ENCODE measurements around the gene MBTD1. TPM values are rescaled to one million over a fixed set of nuclear protein-coding genes. Genes with fewer than 3 reads are reported as not detected.

MBTD1 gene
- total and polyA plus RNA-seq, 11 donors: 3.4 to 9.8 (median 5.8) TPM

DNA sequence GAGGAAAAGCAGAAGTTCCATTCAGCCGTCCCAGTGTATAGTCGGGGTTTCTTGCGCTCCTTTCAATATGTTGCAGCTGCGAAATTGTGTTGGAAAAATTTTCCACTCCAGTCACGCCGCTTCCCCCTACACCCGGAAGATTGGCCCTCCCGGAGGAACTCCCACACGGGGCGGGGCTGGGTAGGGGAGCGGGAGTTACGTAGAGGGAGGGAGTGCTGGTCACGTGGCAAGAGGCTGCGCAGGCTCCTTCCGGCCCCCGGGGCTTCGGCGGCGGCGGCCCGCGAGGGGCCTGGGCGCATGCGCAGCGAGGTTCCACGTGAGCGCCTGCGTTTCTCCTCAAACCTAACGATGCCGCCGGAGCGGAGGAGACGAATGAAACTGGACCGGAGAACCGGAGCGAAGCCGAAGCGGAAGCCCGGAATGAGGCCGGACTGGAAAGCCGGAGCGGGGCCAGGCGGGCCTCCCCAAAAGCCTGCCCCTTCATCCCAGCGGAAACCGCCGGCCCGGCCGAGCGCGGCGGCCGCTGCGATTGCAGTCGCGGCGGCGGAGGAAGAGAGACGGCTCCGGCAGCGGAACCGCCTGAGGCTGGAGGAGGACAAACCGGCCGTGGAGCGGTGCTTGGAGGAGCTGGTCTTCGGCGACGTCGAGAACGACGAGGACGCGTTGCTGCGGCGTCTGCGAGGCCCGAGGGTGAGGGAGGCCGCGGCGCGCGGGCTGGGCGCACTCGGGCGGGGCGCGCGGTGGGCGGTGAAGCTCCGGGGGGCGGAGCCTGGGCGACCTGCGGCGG is 581 bp upstream of the MBTD1 start, which contains the start of gene UTP18:
UTP18 (plus strand) TSS at position 310 of the 787 bp plus-strand sequence; CDS start at position 349, 39 bp downstream.
- Histone ChIP-seq H3K9me3 (no peaks in the 10 kb centered on the region), H3K27ac (peak within 1 kb of the TSS; percentile 90 to 99 (median 96)), H3K4me1 (peaks cover 6 to 59% (median 43%) of the 10 kb centered on the region in 12 donors), H3K4me3 (peak within 1 kb of the TSS; percentile 70 to 100 (median 90)), H3K27me3 (no peaks in the 10 kb centered on the region), H3K36me3 (peaks cover 0 to 56% (median 31%) of the 10 kb centered on the region in 9 donors)
- WGBS, 4 donors: 0 to 1% (median 1%) methylated on average over 15 to 93 of the region's 93 CpGs
- intact Hi-C loops (cut with DNase I): no loop called here
- DNase-seq: peak; percentile 98 to 99 (median 98)
- ATAC-seq: peak; percentile 95 to 99 (median 97)
- TF ChIP-seq, protein P1, sequence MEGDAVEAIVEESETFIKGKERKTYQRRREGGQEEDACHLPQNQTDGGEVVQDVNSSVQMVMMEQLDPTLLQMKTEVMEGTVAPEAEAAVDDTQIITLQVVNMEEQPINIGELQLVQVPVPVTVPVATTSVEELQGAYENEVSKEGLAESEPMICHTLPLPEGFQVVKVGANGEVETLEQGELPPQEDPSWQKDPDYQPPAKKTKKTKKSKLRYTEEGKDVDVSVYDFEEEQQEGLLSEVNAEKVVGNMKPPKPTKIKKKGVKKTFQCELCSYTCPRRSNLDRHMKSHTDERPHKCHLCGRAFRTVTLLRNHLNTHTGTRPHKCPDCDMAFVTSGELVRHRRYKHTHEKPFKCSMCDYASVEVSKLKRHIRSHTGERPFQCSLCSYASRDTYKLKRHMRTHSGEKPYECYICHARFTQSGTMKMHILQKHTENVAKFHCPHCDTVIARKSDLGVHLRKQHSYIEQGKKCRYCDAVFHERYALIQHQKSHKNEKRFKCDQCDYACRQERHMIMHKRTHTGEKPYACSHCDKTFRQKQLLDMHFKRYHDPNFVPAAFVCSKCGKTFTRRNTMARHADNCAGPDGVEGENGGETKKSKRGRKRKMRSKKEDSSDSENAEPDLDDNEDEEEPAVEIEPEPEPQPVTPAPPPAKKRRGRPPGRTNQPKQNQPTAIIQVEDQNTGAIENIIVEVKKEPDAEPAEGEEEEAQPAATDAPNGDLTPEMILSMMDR (IDR thresholded peaks at IDR 0.05): no peak
- TF ChIP-seq POLR2A (IDR thresholded peaks at IDR 0.05): peak in 1 of 2 donors; percentile 51

DNA sequence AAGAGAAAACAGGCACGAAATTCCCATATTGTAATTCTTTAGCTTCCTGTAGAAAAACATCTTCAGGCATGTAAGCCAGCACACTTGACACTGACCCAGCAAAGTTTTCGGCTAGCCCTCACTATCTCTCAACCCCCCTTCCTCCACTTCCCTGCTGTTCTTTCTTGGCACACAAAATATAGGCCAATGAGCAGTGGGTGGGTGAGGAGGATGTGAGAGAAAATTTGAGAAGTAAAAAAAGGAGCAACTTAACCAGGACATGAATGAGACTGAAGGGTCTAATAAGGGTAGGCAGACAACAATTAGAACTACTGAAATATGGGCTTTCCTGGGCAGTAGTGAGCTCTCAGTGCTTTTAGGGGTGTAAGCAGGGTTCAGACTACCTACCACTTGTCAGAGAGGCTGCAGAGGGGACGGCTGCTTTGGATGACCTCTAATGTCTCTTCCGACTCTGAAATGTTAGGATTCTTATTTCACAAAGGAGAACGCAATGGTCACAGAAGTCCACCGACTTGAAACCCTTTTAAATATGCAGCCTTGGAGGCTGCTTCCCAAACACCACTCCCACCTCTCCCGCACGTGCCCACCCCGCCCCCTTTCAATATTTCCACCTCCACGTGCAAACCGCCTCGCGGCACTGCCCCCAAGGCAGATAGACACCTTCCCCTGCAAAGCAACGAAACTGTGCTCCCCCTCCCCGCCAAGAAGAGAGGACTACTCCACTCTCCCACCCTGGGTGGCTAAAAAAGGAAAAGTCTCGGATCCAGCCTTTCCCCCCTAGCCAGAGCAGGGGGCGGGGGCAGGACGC is 889 bp downstream of the MBTD1 start:
- H3K27me3 ChIP-seq: no peaks in the 10 kb centered on the region
- H3K9me3 ChIP-seq: no peaks in the 10 kb centered on the region
- DNase-seq (peak in 3 of 5 donors; percentile 11 to 31 (median 21)), ATAC-seq (no peak)
- intact Hi-C loops (cut with DNase I): no loop called here
- TF ChIP-seq, protein P1 (IDR thresholded peaks at IDR 0.05): no peak
- no peak for TF ChIP-seq POLR2A (IDR thresholded peaks at IDR 0.05)
- 1 to 2% (median 1%) methylated on average over 15 to 18 of the region's 18 CpGs for WGBS, 4 donors
- H3K4me1 ChIP-seq: peaks cover 6 to 71% (median 47%) of the 10 kb centered on the region in 12 donors
- H3K4me3 ChIP-seq: peak overlapping the region; percentile 70 to 100 (median 90)
- peaks cover 0 to 56% (median 31%) of the 10 kb centered on the region in 9 donors for H3K36me3 ChIP-seq
- H3K27ac ChIP-seq: peak overlapping the region; percentile 90 to 99 (median 96)

DNA sequence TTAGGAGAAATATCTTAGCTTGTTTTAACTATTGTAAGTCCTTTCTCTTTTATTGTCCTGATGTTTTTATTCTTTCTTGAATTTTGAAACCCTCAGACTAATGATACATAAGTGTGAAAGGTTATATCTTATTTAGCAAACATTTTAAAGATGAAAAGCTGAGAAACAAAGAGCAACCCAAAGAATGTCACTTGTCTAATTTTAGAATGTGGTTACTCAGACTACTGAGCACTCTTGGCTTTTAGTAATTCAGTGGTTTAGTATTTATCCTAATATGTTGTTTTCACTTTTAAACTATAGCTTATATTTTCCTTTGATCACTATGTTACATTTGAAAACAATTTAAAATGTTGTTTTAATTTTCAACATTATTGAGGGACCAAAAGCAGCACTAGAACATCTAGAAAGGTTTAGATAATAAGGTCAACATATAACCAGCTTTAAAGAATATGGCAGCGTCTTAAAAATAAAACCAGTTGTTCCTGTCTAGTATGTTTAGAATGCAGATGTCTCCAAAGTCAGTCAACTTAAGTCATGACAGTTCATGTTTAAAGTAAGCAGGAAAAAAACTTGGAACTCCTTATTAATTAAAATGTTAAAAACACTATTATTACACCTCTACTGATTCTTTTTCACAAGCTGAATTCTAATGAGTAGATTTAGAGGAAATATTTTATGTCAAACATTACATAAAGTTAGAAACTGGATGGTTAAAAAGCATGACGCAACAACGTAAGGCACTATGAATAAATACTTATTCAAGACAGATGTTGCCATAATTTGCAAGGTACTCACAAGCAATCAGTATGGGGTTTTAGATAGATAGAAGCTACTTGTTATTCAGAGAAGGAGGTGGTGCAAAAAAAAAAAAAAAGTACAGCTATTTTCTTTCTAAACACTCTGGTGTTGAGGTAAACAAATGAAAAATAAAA is 2.4 kb downstream of the MBTD1 start:
- Histone ChIP-seq H3K27ac (peak overlapping the region in 3 of 12 donors; percentile 6 to 98 (median 16)), H3K36me3 (peaks cover 0 to 56% (median 36%) of the 10 kb centered on the region in 9 donors), H3K27me3 (no peaks in the 10 kb centered on the region), H3K4me3 (peak overlapping the region in 3 of 12 donors; percentile 70 to 98 (median 90)), H3K9me3 (no peaks in the 10 kb centered on the region), H3K4me1 (peaks cover 6 to 62% (median 46%) of the 10 kb centered on the region in 12 donors)
- ATAC-seq (no peak), DNase-seq (no peak)
- TF ChIP-seq, protein P1 (IDR thresholded peaks at IDR 0.05): no peak
- no peak for TF ChIP-seq POLR2A (IDR thresholded peaks at IDR 0.05)
- intact Hi-C loops (cut with DNase I): no loop called here
- WGBS, 4 donors: 64 to 83% (median 72%) methylated on average over 3 of the region's 3 CpGs

Measured in heart left ventricle (tissue), 16 donors.